Endothelial cell of umbilical vein (primary cell): ENCODE results near the gene CHMP1B. TPM values are rescaled to one million over a fixed set of nuclear protein-coding genes. Genes with fewer than 3 reads are reported as not detected.

Source experiments
- BruUV-seq: library from RNA; stranded (reverse); fragments of 400-500 nt; replicated peaks from 2 replicates; lab custom pipeline; 2021; lab: Mats Ljungman, UMichigan
- CTCF ChIA-PET: fragments of 300-600, 350-600 bp; sonication (Branson Sonifier 250); formaldehyde crosslinking; loops from one replicate; lab custom pipeline; 2021; ENCODE audit warnings: antibody characterized with exemption, inconsistent platforms; lab: Charles Lee
- POLR2A ChIA-PET: fragments of 300-600, 350-600 bp; sonication (Branson Sonifier 250); formaldehyde crosslinking; loops from one replicate; lab custom pipeline; 2021; ENCODE audit warnings: antibody characterized with exemption, inconsistent platforms; lab: Charles Lee
- DNase-seq: peaks from one replicate; pipeline ENCODE4 v3.0.0-alpha.2; 2011; ENCODE audit warnings: low read depth, low spot score
- FAIRE-seq: peaks from 2 replicates; lab custom pipeline; 2011; peaks lifted over from hg19 to GRCh38; lab: Jason Lieb, UNC
- H2AFZ ChIP-seq: 2 replicates; pipeline ENCODE4 v1.6.0; 2012; ENCODE audit warnings: low read depth, low read length, control low read depth, inconsistent platforms
- H3K27ac ChIP-seq: 2 replicates; pipeline ENCODE4 v1.5.1; 2011; ENCODE audit warnings: low read depth, mild to moderate bottlenecking, control low read depth, low read length, moderate library complexity; ENCODE audit not compliant: insufficient read depth
- H3K27me3 ChIP-seq, 2 experiments: 2 replicates each; pipeline versions ENCODE4 v1.6.0 to v1.6.1; 2011; ENCODE audit warnings: low read length in 2 of 2, mixed read lengths in 1 of 2; ENCODE audit not compliant: control insufficient read depth in 2 of 2, insufficient read depth in 2 of 2
- H3K36me3 ChIP-seq, 2 experiments: 2 replicates in 1 of 2; 3 replicates in 1 of 2; pipeline ENCODE4 v1.5.1; 2011; ENCODE audit warnings: low read length in 2 of 2, mild to moderate bottlenecking in 1 of 2, moderate library complexity in 1 of 2; ENCODE audit not compliant: control insufficient read depth in 2 of 2, insufficient read depth in 2 of 2; ENCODE audit errors: extremely low read depth in 1 of 2
- H3K4me1 ChIP-seq: 3 replicates; pipeline ENCODE4 v1.5.1; 2011; ENCODE audit warnings: mild to moderate bottlenecking, low read length; ENCODE audit not compliant: control insufficient read depth, insufficient read depth; ENCODE audit errors: extremely low read depth
- H3K4me2 ChIP-seq: 2 replicates; pipeline ENCODE4 v1.6.1; 2011; ENCODE audit warnings: low read length, control low read depth, mixed read lengths; ENCODE audit not compliant: insufficient read depth
- H3K4me3 ChIP-seq, 3 experiments: fragments of 200-600 bp in 1 of 3; sonication (generic), shearing (Covaris generic) in 1 of 3; replicated peaks in 1 of 3; 2 replicates each; pipeline ENCODE4 v1.5.1; 2011 to 2016; ENCODE audit warnings: control low read depth in 3 of 3, low read length in 3 of 3, mild to moderate bottlenecking in 2 of 3, inconsistent platforms in 1 of 3, low read depth in 1 of 3, moderate library complexity in 1 of 3; ENCODE audit not compliant: insufficient read depth in 1 of 3
- H3K79me2 ChIP-seq: 2 replicates; pipeline ENCODE4 v1.6.0; 2012; ENCODE audit warnings: low read length, inconsistent platforms; ENCODE audit not compliant: control insufficient read depth, insufficient read depth
- H3K9ac ChIP-seq: replicated peaks from 2 replicates; pipeline ENCODE3; 2011; ENCODE audit warnings: low read length, control low read depth; ENCODE audit not compliant: insufficient read depth; ENCODE audit errors: extremely low read depth
- H3K9me1 ChIP-seq: replicated peaks from 3 replicates; pipeline ENCODE4 v1.6.0; 2011; ENCODE audit warnings: mild to moderate bottlenecking, low read length; ENCODE audit not compliant: control insufficient read depth, insufficient read depth; ENCODE audit errors: extremely low read depth
- H3K9me3 ChIP-seq: replicated peaks from 2 replicates; pipeline ENCODE4 v1.5.1; 2012; ENCODE audit warnings: low read length, inconsistent platforms; ENCODE audit not compliant: control insufficient read depth, insufficient read depth
- H4K20me1 ChIP-seq: replicated peaks from 2 replicates; pipeline ENCODE3; 2011; ENCODE audit warnings: mild to moderate bottlenecking, low read length; ENCODE audit not compliant: control insufficient read depth, insufficient read depth; ENCODE audit errors: extremely low read depth
- CTCF ChIP-seq, 2 donors: IDR thresholded peaks; 1 replicate in 1 of 2; 2 replicates in 1 of 2; pipeline ENCODE4 v1.5.1; 2011; ENCODE audit warnings: low read length in 2 of 2, mild to moderate bottlenecking in 2 of 2, moderate library complexity in 2 of 2, control low read depth in 1 of 2, inconsistent platforms in 1 of 2, low read depth in 1 of 2; ENCODE audit not compliant: insufficient read depth in 1 of 2; ENCODE audit errors: extremely low read depth in 1 of 2
- EZH2 ChIP-seq: IDR thresholded peaks from 2 replicates; pipeline ENCODE4 v1.6.1; 2012; ENCODE audit warnings: borderline replicate concordance, low read depth, mild to moderate bottlenecking, moderate library complexity, low read length, inconsistent platforms; ENCODE audit not compliant: severe bottlenecking
- FOS ChIP-seq: IDR thresholded peaks from 2 replicates; pipeline ENCODE4 v1.6.1; 2011; ENCODE audit warnings: mild to moderate bottlenecking, low read length, moderate library complexity, borderline replicate concordance; ENCODE audit not compliant: insufficient read depth
- JUN ChIP-seq: IDR thresholded peaks from 2 replicates; pipeline ENCODE4 v1.6.1; 2011; ENCODE audit warnings: borderline replicate concordance, low read depth; ENCODE audit not compliant: insufficient read length, insufficient read depth
- MAX ChIP-seq: IDR thresholded peaks from 2 replicates; pipeline ENCODE4 v1.6.1; 2011; ENCODE audit not compliant: insufficient read depth, insufficient read length
- POLR2A ChIP-seq: IDR thresholded peaks from 2 replicates; pipeline ENCODE4 v1.6.1; 2012; ENCODE audit warnings: low read depth, mild to moderate bottlenecking, control low read depth, low read length
- dilution Hi-C: fragments of 300-500 bp; cut with MboI; formaldehyde crosslinking; loops from one replicate; pipeline ENCODE4 v1.15.0; 2019; ENCODE audit warnings: low sequenced_read_pairs; ENCODE audit not compliant: extremely low pct_ligation_motif_present
- intact Hi-C: fragments of 100-400 bp; cut with micrococcal nuclease; formaldehyde crosslinking; loops from one replicate; pipeline ENCODE4 v1.10.0; 2022
- polyA plus RNA-seq, 4 experiments: library from polyadenylated mRNA; depleted of rRNA in 3 of 4; stranded (reverse) in 3 of 4; unstranded in 1 of 4; fragments of >200 nt; gene quantifications; 2 replicates each; pipeline versions ENCODE4 v1.2.1 to v1.2.3, GENCODE V29; 2011 to 2012; ENCODE audit warnings: missing spikeins in 1 of 4
- total RNA-seq: library from RNA; stranded (reverse); gene quantifications from 2 replicates; pipeline ENCODE4 v1.2.3, GENCODE V29; 2021

CHMP1B gene
- total and polyA plus RNA-seq, 2 donors (not counting 3 experiments of a cell fraction or from before 2014, with no cell fraction given): 24.0 to 27.0 TPM

GRCh38 chr18:11880586-11881304 lies 29.5 kb downstream of the CHMP1B start:
- Histone ChIP-seq H3K27me3 (no peaks in the 10 kb centered on the region), H3K79me2 (no peaks in the 10 kb centered on the region), H3K36me3 (no peaks in the 10 kb centered on the region), H3K4me3 (no peak overlapping the region), H3K9ac (no peak overlapping the region), H3K9me3 (no peaks in the 10 kb centered on the region), H3K27ac (no peak overlapping the region), H3K4me2 (no peak overlapping the region), H3K4me1 (no peaks in the 10 kb centered on the region), H3K9me1 (no peaks in the 10 kb centered on the region), H4K20me1 (no peaks in the 10 kb centered on the region), H2AFZ (no peak overlapping the region)
- dilution Hi-C loops (no loop called here), intact Hi-C loops (no loop called here)
- TF ChIP-seq CTCF (IDR thresholded peaks at IDR 0.05; ENCODE audit: extremely low read depth in 1 of 2, insufficient read depth in 1 of 2, low read depth in 1 of 2, low read length in 2 of 2): no peak
- no peak for TF ChIP-seq FOS
- no peak for TF ChIP-seq MAX
- TF ChIP-seq POLR2A: no peak
- no peak for TF ChIP-seq EZH2
- no peak for TF ChIP-seq JUN
- FAIRE-seq (no peak), DNase-seq (no peak)
- CTCF ChIA-PET: no interaction called here
- POLR2A ChIA-PET: no interaction called here
- BruUV-seq: no TSS peak
